ENCODE measurements around the gene RAB3IL1.

Gene RAB3IL1

DNA sequence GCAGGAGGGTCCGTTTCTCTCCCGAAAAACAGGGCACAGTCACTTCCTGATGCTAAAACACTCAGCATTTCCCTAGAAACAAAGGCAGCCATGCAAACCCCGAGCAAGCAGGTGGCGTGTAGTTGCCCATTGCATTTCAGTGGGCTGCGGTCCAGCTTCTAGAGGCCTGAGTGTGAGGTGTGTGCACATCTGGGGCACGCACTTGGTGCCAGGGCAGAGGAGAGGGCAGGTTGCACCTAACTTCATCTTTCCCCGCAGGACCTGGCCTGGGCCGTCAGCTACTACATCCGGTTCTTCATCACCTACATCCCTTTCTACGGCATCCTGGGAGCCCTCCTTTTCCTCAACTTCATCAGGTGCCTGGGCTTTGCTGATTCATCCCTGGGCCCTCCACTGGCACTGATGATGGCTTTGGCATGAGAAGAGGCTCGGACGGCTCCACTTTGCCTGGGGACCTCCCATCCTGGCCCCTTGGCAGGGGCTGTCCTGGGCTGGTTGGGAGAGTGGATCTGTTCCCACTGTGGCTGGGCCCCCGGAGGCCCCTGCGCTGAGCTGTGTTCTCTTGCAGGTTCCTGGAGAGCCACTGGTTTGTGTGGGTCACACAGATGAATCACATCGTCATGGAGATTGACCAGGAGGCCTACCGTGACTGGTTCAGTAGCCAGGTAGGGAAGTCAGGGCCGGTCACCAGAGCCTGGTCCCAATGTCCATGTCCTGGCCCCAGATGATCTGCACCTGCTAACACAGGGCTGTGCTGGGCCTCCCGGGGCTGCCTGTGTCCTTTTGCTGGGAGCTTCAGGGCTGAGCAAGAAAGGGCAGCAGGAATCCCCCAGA lies 54.4 kb downstream of the RAB3IL1 start:
- no peak for DNase-seq

DNA sequence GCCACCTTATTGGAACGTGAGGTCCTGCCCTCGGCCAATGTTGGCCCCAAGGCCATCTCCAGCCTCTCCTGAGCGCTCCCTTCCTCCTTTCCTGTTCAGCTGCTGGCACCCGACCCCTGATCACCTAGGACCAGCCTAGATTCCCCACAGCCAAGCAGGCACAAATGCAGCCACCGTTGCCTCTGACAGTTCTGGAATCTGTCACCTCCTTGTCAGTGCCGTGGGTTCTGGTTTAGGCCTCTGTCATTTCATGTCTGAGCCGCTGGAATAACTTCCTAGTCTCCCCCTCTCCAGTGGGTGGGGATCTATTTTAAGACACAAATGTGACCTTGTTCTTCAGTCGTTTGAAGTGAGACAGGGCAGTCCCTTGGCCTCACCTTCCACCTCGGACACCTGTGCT lies 55.7 kb downstream of the RAB3IL1 start:
- no peak for DNase-seq

- DNase-seq, result no peak
These were observed 57.1 kb downstream of the RAB3IL1 start for GRCh38 chr11:61860054-61860903.

DNA sequence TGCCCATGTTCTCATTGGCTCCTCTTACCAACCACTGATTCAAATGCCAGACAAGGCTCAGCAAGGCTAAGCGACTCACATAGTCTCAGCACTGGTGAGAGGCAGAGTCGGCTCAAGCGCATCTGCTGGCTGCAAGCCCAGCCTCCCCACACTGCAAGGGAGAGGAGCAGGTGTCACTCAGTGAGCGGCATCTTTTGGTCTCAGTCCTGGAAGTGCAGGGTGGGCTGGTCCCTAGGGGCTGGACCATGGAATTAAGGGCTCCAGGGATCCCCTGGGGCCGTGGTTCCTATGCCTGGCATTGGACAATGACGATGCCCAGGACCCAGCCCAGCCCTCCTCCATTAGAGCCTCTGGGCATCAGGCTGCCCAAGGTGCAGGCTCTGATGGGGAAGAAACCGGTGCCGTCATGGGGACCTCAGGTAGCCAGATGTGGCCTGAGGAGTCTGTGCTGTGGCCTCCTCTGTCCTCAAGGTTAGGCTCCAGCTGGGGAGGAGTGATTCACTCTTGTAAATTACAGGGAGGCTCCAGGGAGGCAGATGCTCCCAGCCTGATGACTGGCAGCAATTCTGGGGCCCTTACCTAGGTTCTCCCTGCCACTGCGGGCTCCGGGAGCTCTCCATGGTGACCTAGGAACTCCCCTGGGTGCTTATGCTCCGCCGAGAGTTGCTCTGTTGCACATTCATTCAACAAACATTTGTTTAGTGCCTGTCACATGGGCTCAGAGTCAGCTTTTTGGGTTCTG lies 61.3 kb downstream of the RAB3IL1 start:
- no peak for DNase-seq

DNA sequence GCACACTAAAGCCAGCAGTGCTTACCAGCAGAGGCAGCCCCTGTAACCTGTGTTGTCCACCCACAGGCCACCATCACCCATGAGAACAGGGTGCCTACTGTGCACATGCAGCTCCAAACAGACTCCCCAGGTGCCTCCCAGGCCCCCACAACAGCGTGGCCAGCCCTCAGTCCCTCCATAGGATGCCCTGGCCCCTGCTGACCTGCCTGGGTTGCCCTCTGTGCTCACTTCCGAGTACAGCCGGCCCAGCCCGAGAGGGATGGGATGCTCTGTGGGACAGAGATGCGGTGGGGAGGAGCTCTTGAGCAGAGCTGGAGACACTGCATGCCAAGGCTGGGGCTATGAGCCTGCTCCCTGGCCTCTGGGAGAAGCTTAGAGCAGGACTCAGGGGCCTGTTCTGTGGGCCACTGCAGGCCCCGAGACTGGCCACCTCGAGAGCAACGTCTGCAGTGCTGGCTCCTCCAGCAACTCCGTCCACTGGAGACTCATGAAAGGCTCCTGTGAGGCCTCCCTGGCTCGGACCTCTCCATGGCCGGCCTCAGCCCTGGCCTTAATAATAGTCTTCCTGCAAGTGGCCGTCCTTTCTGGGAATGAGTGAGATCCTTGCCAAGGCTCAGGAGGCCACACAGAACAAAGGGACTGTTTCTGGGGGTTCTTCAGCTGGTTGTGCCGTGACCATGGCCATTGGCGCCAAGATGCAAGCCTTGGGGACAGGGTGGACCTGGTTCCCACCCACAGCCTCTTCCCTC lies 62.2 kb downstream of the RAB3IL1 start:
- DNase-seq, result no peak

- no peak for DNase-seq
These were observed 63.0 kb downstream of the RAB3IL1 start for GRCh38 chr11:61854206-61854895.

- no peak for DNase-seq
These were observed 63.6 kb downstream of the RAB3IL1 start for GRCh38 chr11:61853698-61854169.

- DNase-seq, result no peak
These were observed 65.5 kb downstream of the RAB3IL1 start for GRCh38 chr11:61851900-61852295.

GRCh38 chr11:61851113-61851899 lies 66.1 kb downstream of the RAB3IL1 start:
- no peak for DNase-seq

DNA sequence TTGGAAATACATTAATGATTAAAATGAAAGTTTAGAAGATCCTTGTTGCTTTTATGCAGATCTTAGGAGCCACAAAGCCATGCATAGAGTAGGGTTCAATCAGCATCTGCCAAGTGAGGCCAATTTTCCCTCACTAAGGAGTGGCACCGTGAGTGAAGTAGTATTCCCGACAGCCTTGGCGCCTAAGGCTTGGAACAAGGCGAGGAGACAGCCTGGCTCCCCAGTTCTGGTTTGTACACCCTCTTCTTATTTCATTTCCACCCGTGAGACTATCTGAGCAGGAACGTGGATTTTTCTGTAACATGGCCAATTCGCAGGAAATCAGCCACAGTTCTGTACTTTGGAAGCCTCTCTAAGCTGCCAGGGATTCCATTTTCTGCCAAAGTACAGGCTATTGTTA lies 66.7 kb downstream of the RAB3IL1 start:
- no peak for DNase-seq

DNA sequence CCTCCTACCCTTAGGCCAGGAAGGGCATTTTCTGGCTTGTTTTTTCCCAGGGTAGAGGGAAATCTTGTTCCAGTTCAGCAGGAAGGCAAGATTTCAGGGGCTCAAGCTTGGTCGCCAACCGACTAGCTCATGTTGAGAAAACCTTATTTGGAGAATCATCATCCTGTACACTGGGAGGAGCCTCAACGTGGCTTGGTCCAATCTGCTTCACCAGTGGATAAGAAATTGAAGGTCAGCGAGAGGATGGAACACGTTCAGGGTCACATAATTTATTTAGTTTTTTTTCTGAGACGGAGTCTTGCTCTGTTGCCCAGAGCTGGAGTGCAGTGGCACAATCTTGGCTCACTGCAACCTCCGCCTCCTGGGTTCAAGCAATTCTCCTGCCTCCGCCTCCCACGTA lies 68.7 kb downstream of the RAB3IL1 start:
- no peak for DNase-seq

DNA sequence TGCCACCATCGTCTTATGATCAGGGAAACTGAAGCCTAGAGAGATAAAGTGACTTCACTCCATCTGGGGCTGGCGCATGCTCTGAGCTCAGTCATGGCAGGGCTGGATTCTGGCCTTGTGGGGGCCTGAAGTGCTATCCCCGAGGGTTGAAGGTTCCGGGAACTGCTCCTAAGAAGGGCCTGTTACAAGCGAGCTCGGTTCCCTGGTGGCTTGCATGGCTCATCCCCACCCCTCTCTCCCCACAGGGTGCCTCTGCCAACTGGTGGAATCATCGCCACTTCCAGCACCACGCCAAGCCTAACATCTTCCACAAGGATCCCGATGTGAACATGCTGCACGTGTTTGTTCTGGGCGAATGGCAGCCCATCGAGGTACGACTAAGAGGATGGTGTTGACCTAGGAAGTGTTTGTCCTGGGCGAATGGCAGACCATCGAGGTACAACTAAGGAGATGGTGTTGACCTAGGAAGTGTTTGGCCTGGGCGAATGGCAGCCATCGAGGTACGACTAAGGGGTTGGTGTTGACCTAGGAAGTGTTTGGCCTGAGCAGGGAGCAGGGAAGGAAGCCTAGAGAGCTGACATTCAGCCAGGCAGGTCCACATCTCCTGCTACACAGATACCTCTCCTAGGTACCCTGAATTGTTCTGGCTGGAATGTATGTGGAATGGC lies 69.3 kb downstream of the RAB3IL1 start:
- DNase-seq, result no peak
